Dendritic cell treated with granulocyte-macrophage colony-stimulating factor and Interleukin-4, amounts not matched to agents 40 ng/mL and 50 ng/mL, for 4 days (primary cell): ENCODE measurements around the gene RESP18.
A peak's percentile ranks its signal among the peaks of the same experiment; 100 is the strongest.

ENCODE experiments used
- H3K27ac Mint-ChIP-seq: one replicate; pipeline ENCODE4 v1.8.0; 2022; ENCODE audit warnings: mild to moderate bottlenecking, mixed read lengths
- H3K27me3 Mint-ChIP-seq: one replicate; pipeline ENCODE4 v1.8.0; 2022; ENCODE audit warnings: mild to moderate bottlenecking, mixed read lengths
- H3K36me3 Mint-ChIP-seq: one replicate; pipeline ENCODE4 v1.8.0; 2022; ENCODE audit warnings: low read depth, mixed read lengths
- H3K4me1 Mint-ChIP-seq: one replicate; pipeline ENCODE4 v1.8.0; 2022; ENCODE audit warnings: low read depth, mixed read lengths
- H3K4me3 Mint-ChIP-seq: one replicate; pipeline ENCODE4 v1.8.0; 2022; ENCODE audit warnings: mild to moderate bottlenecking, moderate library complexity, mixed read lengths
- H3K9me3 Mint-ChIP-seq: one replicate; pipeline ENCODE4 v1.8.0; 2022; ENCODE audit warnings: mixed read lengths
- intact Hi-C: fragments of 100-400 bp; cut with micrococcal nuclease; formaldehyde crosslinking; loops from one replicate; pipeline ENCODE4 v1.15.0; 2022

The RESP18 gene

GRCh38 chr2:219332542-219332941, at the start of gene RESP18:
TSS of gene RESP18 (minus strand) at chr2:219332744.
- intact Hi-C loops = no loop called here
- peaks cover 80% of the 10 kb centered on the region for H3K27me3 Mint-ChIP-seq
- H3K27ac Mint-ChIP-seq = peak within 1 kb of the TSS; percentile 63
- no peaks in the 10 kb centered on the region for H3K36me3 Mint-ChIP-seq
- H3K9me3 Mint-ChIP-seq = peaks cover 18% of the 10 kb centered on the region
- H3K4me1 Mint-ChIP-seq = peaks cover 19% of the 10 kb centered on the region
- no peak within 1 kb of the TSS for H3K4me3 Mint-ChIP-seq

GRCh38 chr2:219381448-219381847, 48.9 kb upstream of the RESP18 start:
- no peak overlapping the region for H3K4me3 Mint-ChIP-seq
- H3K36me3 Mint-ChIP-seq = peaks cover 95% of the 10 kb centered on the region
- intact Hi-C loops = loop anchor here (10.0 kb wide), 1 partner anchor 207 kb away; the partner anchor contains the start of genes CNPPD1, RETREG2 and SLC23A3
- peaks cover 61% of the 10 kb centered on the region for H3K4me1 Mint-ChIP-seq
- no peaks in the 10 kb centered on the region for H3K27me3 Mint-ChIP-seq
- no peak overlapping the region for H3K27ac Mint-ChIP-seq
- no peaks in the 10 kb centered on the region for H3K9me3 Mint-ChIP-seq

- no peak overlapping the region for H3K27ac Mint-ChIP-seq
- intact Hi-C loops = loop anchor here (10.0 kb wide), 1 partner anchor 206 kb away; the partner anchor contains the start of genes CNPPD1, RETREG2 and SLC23A3
- peaks cover 95% of the 10 kb centered on the region for H3K36me3 Mint-ChIP-seq
- H3K4me1 Mint-ChIP-seq = peaks cover 56% of the 10 kb centered on the region
- no peaks in the 10 kb centered on the region for H3K27me3 Mint-ChIP-seq
- H3K4me3 Mint-ChIP-seq = no peak overlapping the region
- H3K9me3 Mint-ChIP-seq = no peaks in the 10 kb centered on the region
These were observed 48.4 kb upstream of the RESP18 start for GRCh38 chr2:219380926-219381325.

- intact Hi-C loops = no loop called here
- Mint-ChIP-seq H3K4me3 (no peak overlapping the region), H3K27ac (no peak overlapping the region), H3K36me3 (peaks cover 92% of the 10 kb centered on the region), H3K9me3 (no peaks in the 10 kb centered on the region), H3K27me3 (no peaks in the 10 kb centered on the region), H3K4me1 (peaks cover 29% of the 10 kb centered on the region)
These were observed 45.8 kb upstream of the RESP18 start for GRCh38 chr2:219378163-219378851.

- Mint-ChIP-seq H3K36me3 (peaks cover 26% of the 10 kb centered on the region), H3K9me3 (no peaks in the 10 kb centered on the region), H3K27me3 (no peaks in the 10 kb centered on the region), H3K4me1 (peaks cover 11% of the 10 kb centered on the region), H3K27ac (peak overlapping the region; percentile 30), H3K4me3 (no peak overlapping the region)
- intact Hi-C loops = no loop called here
These were observed 36.9 kb upstream of the RESP18 start for GRCh38 chr2:219369447-219369861.

- Mint-ChIP-seq H3K36me3 (peaks cover 19% of the 10 kb centered on the region), H3K4me3 (no peak overlapping the region), H3K9me3 (no peaks in the 10 kb centered on the region), H3K4me1 (peaks cover 17% of the 10 kb centered on the region), H3K27me3 (no peaks in the 10 kb centered on the region), H3K27ac (peak overlapping the region; percentile 30)
- intact Hi-C loops = no loop called here
These were observed 36.2 kb upstream of the RESP18 start for GRCh38 chr2:219368690-219369191.

- Mint-ChIP-seq H3K4me3 (peak overlapping the region; percentile 24), H3K9me3 (no peaks in the 10 kb centered on the region), H3K4me1 (peaks cover 58% of the 10 kb centered on the region), H3K36me3 (no peaks in the 10 kb centered on the region), H3K27ac (peak overlapping the region; percentile 86), H3K27me3 (peaks cover 25% of the 10 kb centered on the region)
- intact Hi-C loops = no loop called here
These were observed 30.1 kb upstream of the RESP18 start for GRCh38 chr2:219362524-219363164.

- intact Hi-C loops = no loop called here
- no peaks in the 10 kb centered on the region for H3K36me3 Mint-ChIP-seq
- H3K27ac Mint-ChIP-seq = peak overlapping the region; percentile 86
- H3K27me3 Mint-ChIP-seq = peaks cover 26% of the 10 kb centered on the region
- H3K4me3 Mint-ChIP-seq = peak overlapping the region; percentile 38
- no peaks in the 10 kb centered on the region for H3K9me3 Mint-ChIP-seq
- peaks cover 64% of the 10 kb centered on the region for H3K4me1 Mint-ChIP-seq
These were observed 29.5 kb upstream of the RESP18 start for GRCh38 chr2:219362072-219362471.

- peaks cover 26% of the 10 kb centered on the region for H3K27me3 Mint-ChIP-seq
- H3K36me3 Mint-ChIP-seq = no peaks in the 10 kb centered on the region
- H3K9me3 Mint-ChIP-seq = no peaks in the 10 kb centered on the region
- intact Hi-C loops = no loop called here
- peak overlapping the region; percentile 83 for H3K27ac Mint-ChIP-seq
- H3K4me1 Mint-ChIP-seq = peaks cover 81% of the 10 kb centered on the region
- H3K4me3 Mint-ChIP-seq = peak overlapping the region; percentile 77
These were observed 25.9 kb upstream of the RESP18 start for GRCh38 chr2:219358170-219359075.

GRCh38 chr2:219356834-219357233, 24.3 kb upstream of the RESP18 start:
- H3K36me3 Mint-ChIP-seq = no peaks in the 10 kb centered on the region
- H3K4me1 Mint-ChIP-seq = peaks cover 71% of the 10 kb centered on the region
- no peaks in the 10 kb centered on the region for H3K9me3 Mint-ChIP-seq
- H3K4me3 Mint-ChIP-seq = no peak overlapping the region
- H3K27ac Mint-ChIP-seq = no peak overlapping the region
- peaks cover 26% of the 10 kb centered on the region for H3K27me3 Mint-ChIP-seq
- intact Hi-C loops = no loop called here

GRCh38 chr2:219354582-219354981, 22.0 kb upstream of the RESP18 start:
- Mint-ChIP-seq H3K27ac (no peak overlapping the region), H3K27me3 (peaks cover 30% of the 10 kb centered on the region), H3K36me3 (no peaks in the 10 kb centered on the region), H3K4me1 (peaks cover 72% of the 10 kb centered on the region), H3K4me3 (no peak overlapping the region), H3K9me3 (no peaks in the 10 kb centered on the region)
- intact Hi-C loops = loop anchor here (5.0 kb wide), 1 partner anchor 47 kb away; the partner anchor contains the start of gene PTPRN

- intact Hi-C loops = loop anchor here (5.0 kb wide), 1 partner anchor 46 kb away; the partner anchor contains the start of gene PTPRN
- Mint-ChIP-seq H3K27me3 (peaks cover 30% of the 10 kb centered on the region), H3K36me3 (no peaks in the 10 kb centered on the region), H3K9me3 (no peaks in the 10 kb centered on the region), H3K27ac (no peak overlapping the region), H3K4me1 (peaks cover 60% of the 10 kb centered on the region), H3K4me3 (no peak overlapping the region)
These were observed 20.6 kb upstream of the RESP18 start for GRCh38 chr2:219353129-219353528.

GRCh38 chr2:219352448-219353023, 20.0 kb upstream of the RESP18 start:
- intact Hi-C loops = loop anchor here (5.0 kb wide), 1 partner anchor 45 kb away; the partner anchor contains the start of gene PTPRN
- Mint-ChIP-seq H3K9me3 (no peaks in the 10 kb centered on the region), H3K4me1 (peaks cover 54% of the 10 kb centered on the region), H3K36me3 (no peaks in the 10 kb centered on the region), H3K4me3 (no peak overlapping the region), H3K27me3 (peaks cover 30% of the 10 kb centered on the region), H3K27ac (no peak overlapping the region)
